HepG2 (cell line): Measurements from ENCODE around the gene S1PR2. TPM values are rescaled to one million over a fixed set of nuclear protein-coding genes. Genes with fewer than 3 reads are reported as not detected.

Experiments used
- ATAC-seq: fragments of 200-7000 bp; cut with Tn5 transposase; 3 replicates; pipeline ENCODE4 v1.9.1; 2020; ENCODE audit warnings: mild to moderate bottlenecking, moderate library complexity
- BruUV-seq: library from RNA; stranded (reverse); fragments of 400-500 nt; replicated peaks from 2 replicates; lab custom pipeline; 2021; lab: Mats Ljungman, UMichigan
- CTCF ChIA-PET: fragments of 300-600 bp; formaldehyde crosslinking; extraction: SDS; loops from one replicate; lab custom pipeline; 2021; ENCODE audit warnings: low total read pairs, inconsistent platforms, low intra/inter-chr PET ratio; lab: Yijun Ruan, JAX
- POLR2A ChIA-PET: fragments of 350-600 bp; sonication (Branson Sonifier 250); formaldehyde crosslinking; loops from one replicate; lab custom pipeline; 2020; ENCODE audit warnings: antibody characterized with exemption, inconsistent platforms; lab: Yijun Ruan, JAX
- DNase-seq: peaks from one replicate; pipeline ENCODE4 v3.0.0-alpha.2; 2015; ENCODE audit warnings: low spot score
- FAIRE-seq: peaks from 3 replicates; lab custom pipeline; 2011; peaks lifted over from hg19 to GRCh38; lab: Jason Lieb, UNC
- H2AFZ ChIP-seq: one replicate; pipeline ENCODE4 v1.6.1; 2011; ENCODE audit warnings: low read length, inconsistent platforms
- H3K27ac ChIP-seq: fragments of 300-600 bp; 3 replicates; pipeline ENCODE4 v1.8.0; 2011; ENCODE audit warnings: mixed run types, mild to moderate bottlenecking, mixed read lengths, low read length, inconsistent platforms; ENCODE audit not compliant: insufficient read depth; ENCODE audit errors: extremely low read length
- H3K27me3 ChIP-seq, 2 experiments: fragments of 200-600 bp in 1 of 2; 2 replicates in 1 of 2; 3 replicates in 1 of 2; pipeline versions ENCODE4 v1.6.0 to v1.8.0; 2011; ENCODE audit warnings: low read length in 2 of 2, mild to moderate bottlenecking in 2 of 2, moderate library complexity in 2 of 2, inconsistent platforms in 1 of 2; ENCODE audit not compliant: insufficient read depth in 2 of 2, control insufficient read depth in 1 of 2
- H3K36me3 ChIP-seq, 2 experiments: fragments of 200-600 bp in 1 of 2; replicated peaks in 1 of 2; 2 replicates in 1 of 2; 3 replicates in 1 of 2; pipeline versions ENCODE4 v1.5.1 to v1.8.0; 2011; ENCODE audit warnings: low read length in 2 of 2, inconsistent platforms in 1 of 2; ENCODE audit not compliant: insufficient read depth in 2 of 2, control insufficient read depth in 1 of 2
- H3K4me1 ChIP-seq: 2 replicates; pipeline ENCODE4 v1.5.1; 2012; ENCODE audit warnings: low read length, inconsistent platforms; ENCODE audit not compliant: insufficient read depth
- H3K4me2 ChIP-seq: 2 replicates; pipeline ENCODE4 v1.6.0; 2011; ENCODE audit warnings: low read depth, low read length, inconsistent platforms
- H3K4me3 ChIP-seq, 3 experiments: fragments of 200-600 bp in 1 of 3; sonication (generic), shearing (Covaris generic) in 1 of 3; replicated peaks in 1 of 3; 2 replicates each; pipeline ENCODE4 v1.5.1; 2011 to 2016; ENCODE audit warnings: low read length in 3 of 3, inconsistent platforms in 2 of 3, low read depth in 2 of 3, mild to moderate bottlenecking in 2 of 3, control low read depth in 1 of 3, mixed read lengths in 1 of 3; ENCODE audit not compliant: insufficient read depth in 1 of 3
- H3K79me2 ChIP-seq: one replicate; pipeline ENCODE4 v1.6.1; 2011; ENCODE audit warnings: low read length, inconsistent platforms; ENCODE audit not compliant: insufficient read depth
- H3K9ac ChIP-seq: 2 replicates; pipeline ENCODE4 v1.6.0; 2011; ENCODE audit warnings: mild to moderate bottlenecking, low read depth, low read length, inconsistent platforms; ENCODE audit not compliant: insufficient read depth
- H3K9me3 ChIP-seq: 2 replicates; pipeline ENCODE4 v1.5.1; 2012; ENCODE audit warnings: mild to moderate bottlenecking, low read length
- H4K20me1 ChIP-seq: 2 replicates; pipeline ENCODE4 v1.6.0; 2011; ENCODE audit warnings: inconsistent platforms, mild to moderate bottlenecking, low read length, moderate library complexity; ENCODE audit not compliant: insufficient read depth
- ASH2L ChIP-seq: fragments of 300-600, 200-600 bp; sonication (generic); IDR thresholded peaks from 2 replicates; pipeline ENCODE4 v1.7.0; 2017; ENCODE audit warnings: low read depth, mild to moderate bottlenecking, moderate library complexity, mixed read lengths, low read length; ENCODE audit not compliant: insufficient read length
- CHCHD3 ChIP-seq: sonication (generic); formaldehyde crosslinking; IDR thresholded peaks from 2 replicates; pipeline ENCODE4 v1.8.0; 2022; ENCODE audit warnings: mild to moderate bottlenecking, missing genetic modification reagents, moderate library complexity
- FOXO4 ChIP-seq: sonication (generic); formaldehyde crosslinking; conservative IDR thresholded peaks from 2 replicates; pipeline ENCODE4 v1.8.1; 2023; ENCODE audit warnings: missing genetic modification reagents
- HNRNPUL1 ChIP-seq: fragments of 200-400 bp; formaldehyde crosslinking; IDR thresholded peaks from 2 replicates; pipeline ENCODE4 v1.6.1; 2017; ENCODE audit warnings: low read depth, mild to moderate bottlenecking, low read length, moderate library complexity
- KAT8 ChIP-seq: IDR thresholded peaks from 2 replicates; pipeline ENCODE4 v1.6.1; 2016; ENCODE audit warnings: missing genetic modification reagents, missing compliant biosample characterization
- MYPOP ChIP-seq: sonication (generic); formaldehyde crosslinking; IDR thresholded peaks from 2 replicates; pipeline ENCODE4 v1.8.1; 2023; ENCODE audit warnings: mild to moderate bottlenecking, moderate library complexity, missing genetic modification reagents
- PHF21A ChIP-seq: sonication (generic); formaldehyde crosslinking; IDR thresholded peaks from 2 replicates; pipeline ENCODE4 v1.5.0; 2020; ENCODE audit warnings: mild to moderate bottlenecking, missing genetic modification reagents
- SCMH1 ChIP-seq: sonication (generic); formaldehyde crosslinking; IDR thresholded peaks from 2 replicates; pipeline ENCODE4 v1.9.0; 2021; ENCODE audit warnings: missing genetic modification reagents, mild to moderate bottlenecking, borderline replicate concordance
- TBX3 ChIP-seq: fragments of 450-650 bp; IDR thresholded peaks from 2 replicates; pipeline ENCODE4 v1.6.1; 2017; ENCODE audit warnings: antibody characterized with exemption, mild to moderate bottlenecking, inconsistent platforms, borderline replicate concordance
- ZBTB33 ChIP-seq: sonication (generic); formaldehyde crosslinking; IDR thresholded peaks from 2 replicates; pipeline ENCODE4 v1.4.0; 2020; ENCODE audit warnings: missing genetic modification reagents
- ZBTB38 ChIP-seq: sonication (generic); formaldehyde crosslinking; IDR thresholded peaks from 2 replicates; pipeline ENCODE4 v1.5.1; 2020; ENCODE audit warnings: mild to moderate bottlenecking, missing genetic modification reagents
- ZNF136 ChIP-seq: sonication (generic); formaldehyde crosslinking; IDR thresholded peaks from 2 replicates; pipeline ENCODE4 v1.8.1; 2022; ENCODE audit warnings: low read depth, mild to moderate bottlenecking, moderate library complexity, missing genetic modification reagents
- ZNF263 ChIP-seq: sonication (generic); formaldehyde crosslinking; IDR thresholded peaks from 2 replicates; pipeline ENCODE4 v1.4.0; 2020; ENCODE audit warnings: missing genetic modification reagents
- ZNF274 ChIP-seq: sonication (generic); formaldehyde crosslinking; IDR thresholded peaks from 2 replicates; pipeline ENCODE4 v1.5.1; 2020; ENCODE audit warnings: mild to moderate bottlenecking, missing genetic modification reagents
- ZNF7 ChIP-seq: IDR thresholded peaks from 2 replicates; pipeline ENCODE4 v1.6.1; 2016; ENCODE audit warnings: missing biosample characterization, missing genetic modification reagents
- ZSCAN21 ChIP-seq: sonication (generic); formaldehyde crosslinking; IDR thresholded peaks from 2 replicates; pipeline ENCODE4 v1.8.0; 2022; ENCODE audit warnings: mild to moderate bottlenecking, missing genetic modification reagents, moderate library complexity, borderline replicate concordance
- ZSCAN31 ChIP-seq: sonication (generic); formaldehyde crosslinking; IDR thresholded peaks from 2 replicates; pipeline ENCODE4 v1.5.0; 2020; ENCODE audit warnings: low read depth, mild to moderate bottlenecking, missing genetic modification reagents
- WGBS: methylation state at CpG from one replicate; pipeline ENCODE4 v1.1.6; 2017; ENCODE audit warnings: low lambda C conversion rate; 5-methylcytosine and 5-hydroxymethylcytosine counted together
- in situ Hi-C: cut with HindIII; loops from 2 replicates; pipeline ENCODE4 v1.10.0; 2017; ENCODE audit warnings: low pct_unique_long_range_greater_than_20kb; ENCODE audit not compliant: extremely low pct_ligation_motif_present
- intact Hi-C: fragments of 100-400 bp; cut with micrococcal nuclease; formaldehyde crosslinking; loops from one replicate; pipeline ENCODE4 v1.10.0; 2022; ENCODE audit not compliant: unreplicated experiment
- polyA plus RNA-seq, 8 experiments: library from polyadenylated mRNA; depleted of rRNA in 3 of 8; stranded (reverse) in 7 of 8; unstranded in 1 of 8; fragments of >200 nt; fragmentation: Illumina TruSeq in 4 of 8; extraction: Trizol in 4 of 8; gene quantifications; 2 replicates each; pipeline versions ENCODE4 v1.2.1 to v1.2.3, GENCODE V29; 2011 to 2016; ENCODE audit warnings: low read depth in 4 of 8, missing spikeins in 1 of 8, mixed read lengths in 1 of 8; ENCODE audit not compliant: insufficient read depth in 1 of 8
- total RNA-seq, 5 experiments: library from RNA; depleted of rRNA; stranded (reverse); fragments of >200 nt; fragmentation: Illumina TruSeq; extraction: Trizol; gene quantifications; 2 replicates each; pipeline ENCODE4 v1.2.3, GENCODE V29; 2016; ENCODE audit warnings: low read depth in 1 of 5
- TF ChIP-seq, protein P1 (sequence below): sonication (generic); formaldehyde crosslinking; IDR thresholded peaks from 2 replicates; pipeline ENCODE4 v1.4.0; 2020; ENCODE audit warnings: missing genetic modification reagents

Gene S1PR2
- total and polyA plus RNA-seq, 2 of the 13 experiments (the other 11 are each of a cell fraction or from before 2014, with no cell fraction given): 0.91 to 1.3 TPM

DNA sequence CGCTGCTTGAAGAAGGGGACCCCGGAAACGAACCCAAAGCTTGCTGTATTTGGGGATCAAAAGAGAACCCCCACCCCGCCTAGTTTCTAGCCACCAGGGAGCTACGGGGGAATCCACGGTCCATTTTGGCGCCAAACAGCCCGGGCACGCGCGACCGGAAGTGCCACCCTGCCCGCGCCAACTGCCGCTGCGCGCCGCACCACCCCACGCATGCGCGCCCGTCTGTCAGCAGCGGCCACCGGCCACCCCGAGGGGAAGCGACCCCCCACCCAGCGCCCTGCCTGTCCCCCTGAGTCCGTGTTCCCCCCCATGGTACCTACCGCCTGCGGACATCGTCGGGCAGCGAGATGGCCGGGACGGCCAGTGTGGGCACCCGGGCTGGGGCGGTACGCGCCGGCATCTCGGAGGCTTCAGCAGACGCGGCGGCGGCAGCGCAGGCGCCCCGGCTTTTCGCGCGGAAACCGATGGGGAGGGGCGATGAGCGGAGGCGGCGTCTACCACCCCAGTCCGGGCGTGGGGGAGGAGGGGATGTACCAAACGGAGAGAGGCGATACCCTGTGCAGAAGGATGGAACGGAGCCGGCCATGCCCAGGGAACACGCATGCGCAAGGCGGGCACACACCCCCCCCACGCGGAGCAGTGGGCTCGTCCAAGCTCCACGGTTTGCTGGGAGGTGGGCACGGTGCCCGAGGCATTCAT is 36.5 kb downstream of the S1PR2 start, which contains the start of gene DNMT1:
DNMT1 (minus strand) TSS at position 454 of the 699 bp plus-strand sequence; CDS start at position 400, 54 bp downstream.
- H3K4me2 ChIP-seq: peak within 1 kb of the TSS; percentile 99
- H3K9ac ChIP-seq: peak within 1 kb of the TSS; percentile 77
- peaks cover 37% of the 10 kb centered on the region for H3K79me2 ChIP-seq
- POLR2A ChIA-PET: interaction anchor here (1.3 to 1.8 kb wide), 3 partner anchors 11 to 186 kb away, joined by 4 to 11 read pairs (median 6); partner anchors contain the start of gene TYK2
- CTCF ChIA-PET: no interaction called here
- in situ Hi-C loops: no loop called here
- H3K27me3 ChIP-seq: no peaks in the 10 kb centered on the region
- H3K9me3 ChIP-seq: no peaks in the 10 kb centered on the region
- H3K36me3 ChIP-seq: peaks cover 0 to 5% of the 10 kb centered on the region in 2 experiments; a peak in 2 of 5 replicates
- ATAC-seq: peak; percentile 90
- peak; percentile 89 for DNase-seq
- peak within 1 kb of the TSS; percentile 79 for H3K27ac ChIP-seq
- peaks cover 4% of the 10 kb centered on the region; the same call in 1 of the 2 replicates for H4K20me1 ChIP-seq
- FAIRE-seq: peak; percentile 48
- H3K4me3 ChIP-seq: peak within 1 kb of the TSS; percentile 74 to 81 (median 80)
- TSS peak; percentile 41 for BruUV-seq
- intact Hi-C loops: loop anchor here (2.0 to 5.0 kb wide), 2 partner anchors 43 to 56 kb away; no protein-coding TSS in a partner anchor
- peaks cover 48% of the 10 kb centered on the region for H3K4me1 ChIP-seq
- WGBS: 0% methylated on average over 7 of the region's 71 CpGs
- no peak within 1 kb of the TSS for H2AFZ ChIP-seq
- peak; percentile 64; the same call in 1 of the 2 replicates for TF ChIP-seq ZSCAN21
- TF ChIP-seq ZBTB38 (CRISPR knock-in tag): peak; percentile 93
- peak; percentile 61; the same call in 1 of the 2 replicates for TF ChIP-seq MYPOP (CRISPR knock-in tag)
- TF ChIP-seq HNRNPUL1: no peak
- peak; percentile 90; the same call in 1 of the 2 replicates for TF ChIP-seq CHCHD3 (CRISPR knock-in tag)
- TF ChIP-seq FOXO4 (CRISPR knock-in tag): no peak
- TF ChIP-seq ZNF7 (CRISPR knock-in tag): no peak
- no peak for TF ChIP-seq SCMH1 (CRISPR knock-in tag)
- peak; percentile 88 for TF ChIP-seq KAT8 (CRISPR knock-in tag)
- peak; percentile 73; the same call in 1 of the 2 replicates for TF ChIP-seq ZNF274
- TF ChIP-seq, protein P1, sequence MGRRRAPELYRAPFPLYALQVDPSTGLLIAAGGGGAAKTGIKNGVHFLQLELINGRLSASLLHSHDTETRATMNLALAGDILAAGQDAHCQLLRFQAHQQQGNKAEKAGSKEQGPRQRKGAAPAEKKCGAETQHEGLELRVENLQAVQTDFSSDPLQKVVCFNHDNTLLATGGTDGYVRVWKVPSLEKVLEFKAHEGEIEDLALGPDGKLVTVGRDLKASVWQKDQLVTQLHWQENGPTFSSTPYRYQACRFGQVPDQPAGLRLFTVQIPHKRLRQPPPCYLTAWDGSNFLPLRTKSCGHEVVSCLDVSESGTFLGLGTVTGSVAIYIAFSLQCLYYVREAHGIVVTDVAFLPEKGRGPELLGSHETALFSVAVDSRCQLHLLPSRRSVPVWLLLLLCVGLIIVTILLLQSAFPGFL (CRISPR knock-in tag): no peak
- TF ChIP-seq PHF21A (CRISPR knock-in tag): 0 out of 2 replicates have a peak, but pooled peaks have one; percentile 70
- TF ChIP-seq ASH2L: peak; percentile 86
- peak; percentile 78; the same call in 1 of the 2 replicates for TF ChIP-seq ZNF136 (CRISPR knock-in tag)
- no peak for TF ChIP-seq ZNF263 (CRISPR knock-in tag)
- 0 out of 2 replicates have a peak, but pooled peaks have one; percentile 8 for TF ChIP-seq TBX3
- TF ChIP-seq ZSCAN31 (CRISPR knock-in tag): no peak; the same call in 1 of the 2 replicates
- TF ChIP-seq ZBTB33 (CRISPR knock-in tag): peak; percentile 21; the same call in 1 of the 2 replicates
